ENCODE results near the gene RPRML.

DNA sequence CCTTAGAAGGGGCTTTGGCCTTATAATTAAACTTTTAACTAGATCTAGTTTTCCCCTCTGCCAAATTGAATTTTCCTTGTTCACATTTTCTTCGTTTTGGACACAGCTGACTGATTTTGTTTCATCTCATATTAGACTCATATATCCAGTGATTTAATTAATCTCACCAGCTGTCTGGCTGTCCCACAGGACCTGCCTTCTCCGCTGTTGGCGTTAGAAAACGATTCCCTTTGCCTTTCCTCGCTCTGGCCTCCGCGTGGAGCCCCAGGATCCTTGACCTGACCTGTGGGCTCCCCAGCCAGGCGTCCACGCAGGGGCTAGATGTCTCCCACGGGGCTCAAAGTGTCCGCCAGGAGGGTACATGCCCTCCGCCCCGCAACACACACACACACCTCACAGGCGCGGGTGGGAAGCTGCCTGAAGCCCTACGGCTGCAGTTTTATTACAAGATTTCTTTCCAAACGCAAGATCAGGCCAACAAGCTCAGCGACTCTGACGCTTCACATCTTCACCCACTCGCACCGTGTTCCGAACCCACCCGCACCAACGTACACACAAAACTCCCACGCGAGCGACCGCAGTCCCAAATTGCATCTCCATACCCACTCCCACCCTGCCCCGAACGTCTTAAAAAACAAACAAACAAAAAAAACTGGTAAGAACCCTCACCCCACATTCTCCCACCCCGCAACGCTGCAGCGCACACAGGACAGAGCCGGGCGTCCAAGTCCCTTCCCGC, 1.1 kb downstream of the RPRML start:
- TF ChIP-seq ZC3H11A (IDR thresholded peaks at IDR 0.05) (no peak), HDAC2 (IDR thresholded peaks at IDR 0.05) (no peak), NPAS2 (CRISPR knock-in tag; IDR thresholded peaks at IDR 0.05; ENCODE audit: borderline replicate concordance) (no peak)
- TF ChIP-seq, protein P1, sequence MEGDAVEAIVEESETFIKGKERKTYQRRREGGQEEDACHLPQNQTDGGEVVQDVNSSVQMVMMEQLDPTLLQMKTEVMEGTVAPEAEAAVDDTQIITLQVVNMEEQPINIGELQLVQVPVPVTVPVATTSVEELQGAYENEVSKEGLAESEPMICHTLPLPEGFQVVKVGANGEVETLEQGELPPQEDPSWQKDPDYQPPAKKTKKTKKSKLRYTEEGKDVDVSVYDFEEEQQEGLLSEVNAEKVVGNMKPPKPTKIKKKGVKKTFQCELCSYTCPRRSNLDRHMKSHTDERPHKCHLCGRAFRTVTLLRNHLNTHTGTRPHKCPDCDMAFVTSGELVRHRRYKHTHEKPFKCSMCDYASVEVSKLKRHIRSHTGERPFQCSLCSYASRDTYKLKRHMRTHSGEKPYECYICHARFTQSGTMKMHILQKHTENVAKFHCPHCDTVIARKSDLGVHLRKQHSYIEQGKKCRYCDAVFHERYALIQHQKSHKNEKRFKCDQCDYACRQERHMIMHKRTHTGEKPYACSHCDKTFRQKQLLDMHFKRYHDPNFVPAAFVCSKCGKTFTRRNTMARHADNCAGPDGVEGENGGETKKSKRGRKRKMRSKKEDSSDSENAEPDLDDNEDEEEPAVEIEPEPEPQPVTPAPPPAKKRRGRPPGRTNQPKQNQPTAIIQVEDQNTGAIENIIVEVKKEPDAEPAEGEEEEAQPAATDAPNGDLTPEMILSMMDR (IDR thresholded peaks at IDR 0.05): no peak

All from A549 (cell line).